PC-9 (cell line): ENCODE data around the gene GFRA1. TPM values are rescaled to one million over a fixed set of nuclear protein-coding genes. Genes with fewer than 3 reads are reported as not detected.

Source experiments
- Bru-seq: library from RNA; stranded (reverse); fragments of 400-500 nt; gene quantifications from one replicate; lab custom pipeline; 2021; lab: Mats Ljungman, UMichigan
- BruChase-seq, 2 experiments: library from RNA; stranded (reverse); fragments of 400-500 nt; gene quantifications; one replicate each; lab custom pipeline; 2021; lab: Mats Ljungman, UMichigan
- BruUV-seq: library from RNA; stranded (reverse); fragments of 400-500 nt; replicated peaks from 2 replicates; lab custom pipeline; 2021; lab: Mats Ljungman, UMichigan
- CTCF ChIA-PET: fragments of 300-600 bp; sonication (Branson Sonifier 250); formaldehyde crosslinking; loops from one replicate; lab custom pipeline; 2022; ENCODE audit warnings: antibody characterized with exemption; lab: Charles Lee
- POLR2A ChIA-PET: fragments of 300-600 bp; sonication (Branson Sonifier 250); formaldehyde crosslinking; loops from one replicate; lab custom pipeline; 2022; ENCODE audit warnings: antibody characterized with exemption; ENCODE audit not compliant: unreplicated experiment; lab: Charles Lee
- DNase-seq, 2 experiments: peaks; one replicate each; pipeline versions ENCODE4 v3.0.0 to v3.0.0-alpha.2; 2015 to 2022; ENCODE audit warnings: mixed read lengths in 1 of 2
- H2AFZ ChIP-seq: fragments of 200-600 bp; sonication (generic); 2 replicates; pipeline ENCODE4 v1.8.1; 2017; ENCODE audit warnings: antibody characterized with exemption
- H3F3A ChIP-seq: fragments of 200-600 bp; sonication (generic); 2 replicates; pipeline ENCODE4 v1.8.1; 2017; ENCODE audit warnings: antibody characterized with exemption, mild to moderate bottlenecking, low read depth; ENCODE audit not compliant: insufficient read depth
- H3K27ac ChIP-seq: fragments of 200-600 bp; sonication (generic); 2 replicates; pipeline ENCODE4 v1.6.1; 2016; ENCODE audit warnings: mixed run types
- H3K27me3 ChIP-seq: fragments of 200-600 bp; sonication (generic); 2 replicates; pipeline ENCODE4 v1.6.1; 2016; ENCODE audit warnings: low read depth, mixed run types; ENCODE audit not compliant: insufficient read depth
- H3K36me3 ChIP-seq: fragments of 200-600 bp; sonication (generic); 2 replicates; pipeline ENCODE4 v1.6.1; 2016; ENCODE audit warnings: low read depth, mixed run types
- H3K4me1 ChIP-seq: fragments of 200-600 bp; sonication (generic); replicated peaks from 2 replicates; pipeline ENCODE4 v1.6.1; 2016; ENCODE audit warnings: mixed run types; ENCODE audit not compliant: insufficient read depth
- H3K4me2 ChIP-seq: fragments of 200-600 bp; sonication (generic); 2 replicates; pipeline ENCODE4 v1.6.1; 2017; ENCODE audit warnings: mixed run types
- H3K4me3 ChIP-seq: fragments of 200-600 bp; sonication (generic); 2 replicates; pipeline ENCODE4 v1.6.1; 2016; ENCODE audit warnings: mixed run types
- H3K79me2 ChIP-seq: fragments of 200-600 bp; sonication (generic); 2 replicates; pipeline ENCODE4 v1.6.1; 2017; ENCODE audit warnings: low read depth, mixed run types
- H3K9me2 ChIP-seq: fragments of 200-600 bp; sonication (generic); 2 replicates; pipeline ENCODE4 v1.8.1; 2017; ENCODE audit warnings: mild to moderate bottlenecking; ENCODE audit not compliant: insufficient read depth
- H3K9me3 ChIP-seq: fragments of 200-600 bp; sonication (generic); 2 replicates; pipeline ENCODE4 v1.8.1; 2016; ENCODE audit warnings: low read depth; ENCODE audit not compliant: insufficient read depth
- H4K20me1 ChIP-seq: fragments of 200-600 bp; sonication (generic); 2 replicates; pipeline ENCODE4 v1.8.1; 2017; ENCODE audit not compliant: insufficient read depth
- EZH2 ChIP-seq: fragments of 200-600 bp; sonication (generic); IDR thresholded peaks from 2 replicates; pipeline ENCODE4 v1.8.0; 2017; ENCODE audit warnings: antibody characterized with exemption, low read depth
- intact Hi-C: fragments of 100-400 bp; cut with micrococcal nuclease; formaldehyde crosslinking; loops from one replicate; pipeline ENCODE4 v1.10.0; 2022; ENCODE audit not compliant: unreplicated experiment
- long read RNA-seq: library from polyadenylated mRNA; stranded (forward); transcript quantifications from one replicate; pipeline ENCODE4 v2.0.0, GENCODE V29; 2022
- total RNA-seq: library from RNA; stranded (reverse); gene quantifications from 2 replicates; pipeline ENCODE4 v1.2.3, GENCODE V29; 2021
- TF ChIP-seq, protein P1 (sequence below): fragments of 200-600 bp; sonication (generic); conservative IDR thresholded peaks from 2 replicates; pipeline ENCODE4 v1.6.1; 2017; ENCODE audit warnings: mixed run types, antibody characterized with exemption, mild to moderate bottlenecking, moderate library complexity

Gene GFRA1
- total RNA-seq = 0.05 and 0.11 TPM in 2 replicates
- Bru-seq, nascent RNA = percentile 6 among the genes with signal in this experiment
- percentile 2 among the genes with signal in this experiment for BruChase-seq, experiment 1, labeled RNA remaining after a 2-hour chase
- percentile 2 among the genes with signal in this experiment for BruChase-seq, experiment 2, labeled RNA remaining after a 6-hour chase
- long read RNA-seq = 0 reads

- POLR2A ChIA-PET = no interaction called here
- no peak within 1 kb of the TSS for H3K4me2 ChIP-seq
- H3K36me3 ChIP-seq = no peaks in the 10 kb centered on the region
- intact Hi-C loops = no loop called here
- no peaks in the 10 kb centered on the region for H3K9me3 ChIP-seq
- H3F3A ChIP-seq = no peaks in the 10 kb centered on the region
- BruUV-seq = no TSS peak
- H3K27ac ChIP-seq = no peak within 1 kb of the TSS
- DNase-seq = no peak
- H3K27me3 ChIP-seq = no peaks in the 10 kb centered on the region
- no peaks in the 10 kb centered on the region for H4K20me1 ChIP-seq
- H2AFZ ChIP-seq = no peak within 1 kb of the TSS
- CTCF ChIA-PET = no interaction called here
- H3K4me1 ChIP-seq = no peaks in the 10 kb centered on the region
- H3K4me3 ChIP-seq = no peak within 1 kb of the TSS
- TF ChIP-seq EZH2 = no peak
- TF ChIP-seq, protein P1, sequence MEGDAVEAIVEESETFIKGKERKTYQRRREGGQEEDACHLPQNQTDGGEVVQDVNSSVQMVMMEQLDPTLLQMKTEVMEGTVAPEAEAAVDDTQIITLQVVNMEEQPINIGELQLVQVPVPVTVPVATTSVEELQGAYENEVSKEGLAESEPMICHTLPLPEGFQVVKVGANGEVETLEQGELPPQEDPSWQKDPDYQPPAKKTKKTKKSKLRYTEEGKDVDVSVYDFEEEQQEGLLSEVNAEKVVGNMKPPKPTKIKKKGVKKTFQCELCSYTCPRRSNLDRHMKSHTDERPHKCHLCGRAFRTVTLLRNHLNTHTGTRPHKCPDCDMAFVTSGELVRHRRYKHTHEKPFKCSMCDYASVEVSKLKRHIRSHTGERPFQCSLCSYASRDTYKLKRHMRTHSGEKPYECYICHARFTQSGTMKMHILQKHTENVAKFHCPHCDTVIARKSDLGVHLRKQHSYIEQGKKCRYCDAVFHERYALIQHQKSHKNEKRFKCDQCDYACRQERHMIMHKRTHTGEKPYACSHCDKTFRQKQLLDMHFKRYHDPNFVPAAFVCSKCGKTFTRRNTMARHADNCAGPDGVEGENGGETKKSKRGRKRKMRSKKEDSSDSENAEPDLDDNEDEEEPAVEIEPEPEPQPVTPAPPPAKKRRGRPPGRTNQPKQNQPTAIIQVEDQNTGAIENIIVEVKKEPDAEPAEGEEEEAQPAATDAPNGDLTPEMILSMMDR = no peak
- H3K79me2 ChIP-seq = no peaks in the 10 kb centered on the region
- no peaks in the 10 kb centered on the region for H3K9me2 ChIP-seq
These were observed at the start of gene GFRA1 for GRCh38 chr10:116272440-116273283. GFRA1 (minus strand) TSS chr10:116273206; CDS start chr10:116272029, 1,177 bp downstream.

DNA sequence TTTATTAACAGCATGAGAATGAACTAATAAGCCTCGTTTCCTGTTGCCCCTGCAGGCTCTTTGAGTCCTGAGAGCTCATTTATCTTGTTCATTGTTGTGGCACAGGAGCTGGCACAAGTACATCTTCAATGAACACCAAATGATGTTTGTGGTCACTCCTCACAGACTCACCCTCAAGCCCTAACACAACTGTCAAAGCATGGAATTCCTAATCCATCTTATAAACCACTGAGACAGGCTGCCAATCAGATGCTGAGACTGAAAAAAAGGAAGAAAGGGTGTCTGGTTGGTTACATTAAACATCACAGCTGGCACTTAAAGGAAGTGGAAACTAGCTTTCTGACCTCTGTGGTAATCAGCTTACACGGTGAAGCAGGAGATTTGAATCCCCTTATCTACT is 43.5 kb upstream of the GFRA1 start:
- POLR2A ChIA-PET = no interaction called here
- Histone ChIP-seq H3K9me2 (no peaks in the 10 kb centered on the region), H3K4me3 (no peak overlapping the region), H3K9me3 (no peaks in the 10 kb centered on the region), H3F3A (no peaks in the 10 kb centered on the region), H4K20me1 (no peaks in the 10 kb centered on the region), H2AFZ (no peak overlapping the region), H3K36me3 (no peaks in the 10 kb centered on the region), H3K27me3 (no peaks in the 10 kb centered on the region), H3K4me1 (no peaks in the 10 kb centered on the region), H3K79me2 (no peaks in the 10 kb centered on the region), H3K27ac (no peak overlapping the region), H3K4me2 (no peak overlapping the region)
- no TSS peak for BruUV-seq
- CTCF ChIA-PET = no interaction called here
- intact Hi-C loops = no loop called here
- TF ChIP-seq EZH2 = no peak
- TF ChIP-seq, protein P1 = no peak
- no peak for DNase-seq

DNA sequence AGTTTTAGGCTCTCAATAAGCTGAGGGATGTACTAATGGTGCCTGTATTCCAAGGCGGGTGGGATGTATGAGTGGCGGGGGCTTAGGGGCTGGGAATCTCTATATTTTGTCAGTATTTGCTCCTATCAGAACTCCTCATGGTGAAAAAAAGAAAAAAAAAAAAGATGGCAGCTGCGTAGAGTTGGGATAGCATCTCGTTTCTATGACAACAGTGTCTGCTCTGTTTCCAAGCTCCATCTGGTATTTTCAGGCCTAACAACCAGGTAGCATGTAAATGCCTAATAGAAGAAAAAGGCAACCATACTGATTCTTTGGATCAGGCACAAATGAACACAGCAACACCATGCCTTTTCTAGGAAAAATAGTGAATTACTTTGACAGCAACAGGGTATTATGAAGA is 39.5 kb upstream of the GFRA1 start:
- intact Hi-C loops = no loop called here
- no peaks in the 10 kb centered on the region for H4K20me1 ChIP-seq
- no peak for DNase-seq
- TF ChIP-seq, protein P1 = no peak
- TF ChIP-seq EZH2 = no peak
- H3K27me3 ChIP-seq = no peaks in the 10 kb centered on the region
- H3K4me3 ChIP-seq = no peak overlapping the region
- H3K4me1 ChIP-seq = no peaks in the 10 kb centered on the region
- H3K79me2 ChIP-seq = no peaks in the 10 kb centered on the region
- ChIA-PET CTCF (no interaction called here), POLR2A (no interaction called here)
- H3K36me3 ChIP-seq = no peaks in the 10 kb centered on the region
- no TSS peak for BruUV-seq
- H3F3A ChIP-seq = no peaks in the 10 kb centered on the region
- no peak overlapping the region for H3K27ac ChIP-seq
- H3K4me2 ChIP-seq = no peak overlapping the region
- no peak overlapping the region for H2AFZ ChIP-seq
- H3K9me2 ChIP-seq = no peaks in the 10 kb centered on the region
- H3K9me3 ChIP-seq = no peaks in the 10 kb centered on the region
